ENCODE measurements around the gene SP100. TPM values are rescaled to one million over a fixed set of nuclear protein-coding genes. Genes with fewer than 3 reads are reported as not detected.

The SP100 gene
- total RNA-seq, 3 donors from 2014 or later = 83.1 to 130 (median 101) TPM

- ATAC-seq = no peak
- no peaks in the 10 kb centered on the region for H3K36me3 ChIP-seq (ENCODE audit: low read depth)
Observed at GRCh38 chr2:230578106-230578505, 162.1 kb downstream of the SP100 start.

GRCh38 chr2:230582851-230583283 is 166.9 kb downstream of the SP100 start:
- intact Hi-C loops (cut with DNase I, micrococcal nuclease) = no loop called here
- Histone ChIP-seq H3K4me3 (no peak overlapping the region), H3K4me1 (ENCODE audit: low read depth) (no peaks in the 10 kb centered on the region), H3K9me3 (no peaks in the 10 kb centered on the region), H3K36me3 (ENCODE audit: low read depth) (no peaks in the 10 kb centered on the region)
- ATAC-seq (peak; percentile 41), DNase-seq (no peak)
- TF ChIP-seq CTCF (IDR thresholded peaks at IDR 0.05) = no peak

More at GRCh38 chr2:230578106-230578505, 162.1 kb downstream of the SP100 start:
- H3K4me3 ChIP-seq = no peak overlapping the region
- H3K9me3 ChIP-seq = no peaks in the 10 kb centered on the region
- no peaks in the 10 kb centered on the region for H3K4me1 ChIP-seq (ENCODE audit: low read depth)
- TF ChIP-seq CTCF (IDR thresholded peaks at IDR 0.05) = no peak
- no peak for DNase-seq
- intact Hi-C loops (cut with DNase I, micrococcal nuclease) = no loop called here

- ATAC-seq = no peak
- Histone ChIP-seq H3K4me1 (ENCODE audit: low read depth) (no peaks in the 10 kb centered on the region), H3K9me3 (no peaks in the 10 kb centered on the region), H3K36me3 (ENCODE audit: low read depth) (no peaks in the 10 kb centered on the region), H3K4me3 (no peak overlapping the region)
- intact Hi-C loops (cut with DNase I, micrococcal nuclease) = no loop called here
- no peak for TF ChIP-seq CTCF (IDR thresholded peaks at IDR 0.05)
- no peak for DNase-seq
Observed at GRCh38 chr2:230583581-230583980, 167.6 kb downstream of the SP100 start.

GRCh38 chr2:230586328-230586982 is 170.5 kb downstream of the SP100 start:
- Histone ChIP-seq H3K4me1 (ENCODE audit: low read depth) (no peaks in the 10 kb centered on the region), H3K36me3 (ENCODE audit: low read depth) (no peaks in the 10 kb centered on the region), H3K9me3 (no peaks in the 10 kb centered on the region), H3K4me3 (no peak overlapping the region)
- DNase-seq (no peak), ATAC-seq (no peak)
- intact Hi-C loops (cut with DNase I, micrococcal nuclease) = no loop called here
- TF ChIP-seq CTCF (IDR thresholded peaks at IDR 0.05) = no peak

GRCh38 chr2:230589025-230589424 is 173.0 kb downstream of the SP100 start:
- H3K4me1 ChIP-seq (ENCODE audit: low read depth) = no peaks in the 10 kb centered on the region
- intact Hi-C loops (cut with DNase I, micrococcal nuclease) = no loop called here
- H3K4me3 ChIP-seq = no peak overlapping the region
- H3K36me3 ChIP-seq (ENCODE audit: low read depth) = no peaks in the 10 kb centered on the region
- H3K9me3 ChIP-seq = no peaks in the 10 kb centered on the region
- TF ChIP-seq CTCF (IDR thresholded peaks at IDR 0.05) = no peak
- DNase-seq (no peak), ATAC-seq (no peak)

Measured in mucosa of descending colon (tissue), 3 donors.